Renal pelvis (tissue), 4 donors: ENCODE measurements around the gene CLDN7. TPM values are rescaled to one million over a fixed set of nuclear protein-coding genes. Genes with fewer than 3 reads are reported as not detected.

Source experiments
- DNase-seq: peaks from one replicate; pipeline ENCODE4 v3.0.0-alpha.2; 2013
- polyA plus RNA-seq, 3 donors: library from polyadenylated mRNA; unstranded; fragments of 120-200 nt; gene quantifications; one replicate each; pipeline ENCODE4 v1.2.1, GENCODE V29; 2013; ENCODE audit not compliant: insufficient read length in 3 of 3

The CLDN7 gene
- polyA plus RNA-seq, 3 donors, result 45.0 to 67.5 (median 58.4) TPM

DNA sequence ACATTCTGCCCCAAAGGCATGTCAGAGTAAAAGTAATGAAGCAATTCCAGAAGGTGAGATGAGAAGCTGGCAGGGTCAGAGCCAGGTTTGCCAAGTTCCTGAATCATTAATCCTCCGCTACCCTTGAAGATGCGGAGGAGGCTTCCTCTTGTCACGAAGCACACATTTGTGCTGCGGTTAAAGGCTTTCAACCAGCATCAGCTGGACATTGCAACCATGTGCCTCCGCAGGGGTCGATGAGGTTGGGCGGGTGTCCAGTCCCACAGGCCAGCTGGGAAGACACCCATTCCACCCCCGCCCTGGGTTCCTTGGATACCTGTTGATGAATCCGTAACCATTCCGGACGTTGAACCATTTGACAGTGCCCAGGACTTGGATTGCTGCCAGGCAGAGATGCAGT is 30.9 kb upstream of the CLDN7 start:
- no peak for DNase-seq

DNA sequence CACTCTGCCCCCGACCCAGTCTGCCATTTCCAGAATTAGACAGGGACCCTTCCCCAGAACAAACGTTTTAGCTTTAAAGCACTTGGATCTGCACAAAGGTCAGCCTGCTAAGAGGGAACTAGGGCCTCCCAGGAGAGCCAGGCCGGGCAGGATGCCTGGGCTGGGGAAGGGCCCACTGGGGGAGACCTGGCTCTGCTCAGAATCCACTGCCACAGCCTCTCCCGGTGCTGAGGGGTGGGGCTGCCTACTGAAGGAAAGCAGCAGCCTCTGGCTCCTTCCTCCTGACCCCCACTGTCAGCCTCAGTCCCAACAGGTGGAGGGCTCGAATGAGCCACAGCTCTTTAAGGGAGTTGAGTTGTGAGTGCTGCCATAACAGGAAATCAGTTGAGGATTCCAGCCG is 30.5 kb upstream of the CLDN7 start:
- DNase-seq, result no peak

DNA sequence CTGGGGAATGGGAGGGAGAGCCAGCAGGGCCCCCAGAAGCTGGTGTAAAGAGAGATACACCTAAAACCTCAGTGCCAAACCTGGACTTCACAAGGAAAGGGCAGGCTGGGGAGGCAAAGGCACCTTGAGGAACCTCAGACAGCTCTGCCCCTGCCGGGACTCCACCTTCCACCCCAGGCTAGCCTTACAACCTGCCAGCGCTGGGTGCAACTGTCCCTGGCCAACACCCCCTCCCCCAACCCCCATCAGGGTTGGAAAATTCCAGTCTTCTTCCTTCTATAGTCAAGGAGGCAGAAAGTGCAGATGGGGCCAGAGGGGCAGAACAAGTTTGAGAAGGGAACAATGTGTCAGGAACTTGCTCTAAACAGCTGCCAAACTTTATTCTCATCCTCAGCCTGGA is 29.9 kb upstream of the CLDN7 start:
- no peak for DNase-seq

DNA sequence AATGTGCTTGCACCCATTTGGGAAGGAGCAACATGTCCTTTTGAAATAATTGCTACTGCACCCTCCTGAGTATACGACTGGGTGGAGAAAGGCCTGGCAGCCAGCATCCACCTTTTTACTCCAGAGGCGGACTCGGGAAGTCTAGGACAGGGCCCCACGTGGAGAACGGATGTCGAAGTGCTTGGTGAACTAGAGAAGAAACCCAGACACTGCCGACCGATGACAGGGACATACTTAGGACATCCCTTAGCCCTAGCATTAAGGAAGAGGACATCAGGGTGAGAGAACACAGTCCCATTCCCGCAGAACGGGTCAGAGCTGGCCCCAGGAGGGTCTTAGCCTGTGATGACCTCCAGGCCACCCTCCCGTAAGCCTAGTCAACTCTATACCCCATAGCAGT is 28.4 kb upstream of the CLDN7 start:
- no peak for DNase-seq

DNA sequence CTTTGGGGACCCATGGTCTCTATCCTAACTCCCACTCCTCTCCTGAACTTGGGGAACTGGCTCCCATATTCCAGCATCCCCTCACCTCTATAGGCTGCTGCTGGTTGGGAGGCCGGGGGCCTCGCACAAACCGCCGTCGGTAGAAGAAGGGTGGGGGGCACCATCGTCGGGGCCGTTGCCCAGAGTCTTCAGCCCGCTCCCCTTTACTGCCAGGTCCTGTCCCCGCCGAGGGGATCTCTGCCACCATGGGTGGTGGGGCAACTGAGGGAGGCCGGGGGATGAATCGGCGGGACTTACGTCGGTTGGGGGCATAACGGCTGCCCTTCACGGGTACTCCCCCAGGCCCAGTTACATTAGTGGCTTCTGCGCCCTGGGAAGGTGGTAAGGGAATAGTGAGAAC is 27.9 kb upstream of the CLDN7 start:
- DNase-seq, result no peak

DNA sequence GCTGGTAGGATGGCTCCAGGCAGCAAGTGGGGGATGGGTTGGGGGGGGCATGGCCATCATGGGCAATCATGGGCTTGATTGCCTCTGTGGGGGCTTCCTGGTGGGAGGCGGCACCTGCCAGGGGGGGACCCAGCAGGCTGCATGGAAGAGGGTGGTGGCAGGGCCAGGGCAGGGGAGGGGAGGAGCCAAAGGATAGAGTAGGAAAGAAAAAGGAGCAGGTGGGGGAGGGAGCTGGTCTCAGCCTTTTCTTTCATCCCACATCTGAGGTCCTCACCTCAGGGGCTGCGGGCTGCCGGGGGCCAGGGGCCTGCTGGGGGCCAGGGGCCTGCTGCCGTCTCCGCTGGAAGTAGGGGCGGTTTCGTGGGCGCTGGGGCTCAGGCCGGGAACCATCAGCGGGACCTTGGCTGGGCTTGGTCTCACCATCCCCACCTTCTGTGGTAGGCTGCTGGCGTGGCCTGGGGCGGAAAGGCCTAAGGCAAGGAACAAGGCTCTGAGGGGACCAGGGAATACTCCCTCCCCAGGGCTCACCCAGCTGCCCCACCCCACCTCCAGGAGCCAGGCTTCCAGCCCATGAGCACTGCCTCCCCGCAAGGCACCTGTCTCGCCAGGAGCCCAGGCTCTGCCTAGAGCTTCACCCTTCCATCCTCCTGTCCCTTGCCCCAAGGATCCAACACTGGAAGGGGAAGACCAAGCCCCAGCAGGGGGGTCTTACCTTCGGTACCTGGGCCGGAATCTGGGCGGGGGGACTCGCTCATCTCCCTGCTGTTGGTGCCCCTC is 27.2 kb upstream of the CLDN7 start:
- no peak for DNase-seq

DNA sequence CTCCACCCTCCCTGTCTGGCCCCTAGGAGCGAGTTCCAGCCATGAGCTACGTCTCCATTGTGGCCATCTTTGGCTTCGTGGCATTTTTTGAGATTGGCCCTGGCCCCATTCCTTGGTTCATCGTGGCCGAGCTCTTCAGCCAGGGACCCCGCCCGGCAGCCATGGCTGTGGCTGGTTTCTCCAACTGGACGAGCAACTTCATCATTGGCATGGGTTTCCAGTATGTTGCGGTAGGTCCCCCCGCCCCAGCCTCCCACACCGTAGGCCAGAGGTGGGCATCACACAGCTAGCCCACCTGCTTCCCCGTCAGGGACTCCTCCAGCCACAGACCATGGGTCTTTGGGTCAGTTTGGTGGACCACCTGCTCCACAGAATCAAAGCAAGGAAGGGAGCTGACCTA is 23.4 kb upstream of the CLDN7 start:
- DNase-seq, result no peak

DNA sequence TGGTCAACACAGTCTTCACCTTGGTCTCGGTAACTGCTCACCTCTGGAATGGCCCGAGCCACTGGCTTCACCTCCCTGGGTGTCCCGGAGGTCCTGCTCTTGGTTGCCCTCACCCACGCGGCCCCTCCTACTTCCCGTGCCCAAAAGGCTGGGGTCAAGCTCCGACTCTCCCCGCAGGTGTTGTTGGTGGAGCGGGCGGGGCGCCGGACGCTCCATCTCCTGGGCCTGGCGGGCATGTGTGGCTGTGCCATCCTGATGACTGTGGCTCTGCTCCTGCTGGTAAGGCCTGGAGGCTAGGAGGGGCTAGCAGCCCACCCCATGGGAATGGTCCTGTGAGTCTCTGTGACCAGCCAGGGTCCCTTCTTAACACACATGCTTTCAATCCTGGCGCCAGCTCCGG is 22.6 kb upstream of the CLDN7 start:
- no peak for DNase-seq

DNA sequence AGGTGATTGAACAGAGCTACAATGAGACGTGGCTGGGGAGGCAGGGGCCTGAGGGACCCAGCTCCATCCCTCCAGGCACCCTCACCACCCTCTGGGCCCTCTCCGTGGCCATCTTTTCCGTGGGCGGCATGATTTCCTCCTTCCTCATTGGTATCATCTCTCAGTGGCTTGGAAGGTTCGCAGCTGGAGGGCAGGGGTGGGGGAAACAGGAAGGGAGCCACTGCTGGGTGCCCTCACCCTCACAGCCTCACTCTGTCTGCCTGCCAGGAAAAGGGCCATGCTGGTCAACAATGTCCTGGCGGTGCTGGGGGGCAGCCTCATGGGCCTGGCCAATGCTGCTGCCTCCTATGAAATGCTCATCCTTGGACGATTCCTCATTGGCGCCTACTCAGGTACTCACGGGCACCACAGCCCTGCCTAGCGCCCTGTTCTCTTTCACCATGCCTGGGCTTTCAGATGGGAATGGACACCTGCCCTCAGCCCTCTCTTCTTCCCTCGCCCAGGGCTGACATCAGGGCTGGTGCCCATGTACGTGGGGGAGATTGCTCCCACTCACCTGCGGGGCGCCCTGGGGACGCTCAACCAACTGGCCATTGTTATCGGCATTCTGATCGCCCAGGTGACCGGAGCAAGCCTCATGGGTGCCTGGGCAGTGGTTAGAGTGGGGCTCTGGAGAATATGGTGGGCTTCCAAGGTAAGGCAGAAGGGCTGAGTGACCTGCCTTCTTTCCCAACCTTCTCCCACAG is 21.4 kb upstream of the CLDN7 start:
- DNase-seq, result no peak

DNA sequence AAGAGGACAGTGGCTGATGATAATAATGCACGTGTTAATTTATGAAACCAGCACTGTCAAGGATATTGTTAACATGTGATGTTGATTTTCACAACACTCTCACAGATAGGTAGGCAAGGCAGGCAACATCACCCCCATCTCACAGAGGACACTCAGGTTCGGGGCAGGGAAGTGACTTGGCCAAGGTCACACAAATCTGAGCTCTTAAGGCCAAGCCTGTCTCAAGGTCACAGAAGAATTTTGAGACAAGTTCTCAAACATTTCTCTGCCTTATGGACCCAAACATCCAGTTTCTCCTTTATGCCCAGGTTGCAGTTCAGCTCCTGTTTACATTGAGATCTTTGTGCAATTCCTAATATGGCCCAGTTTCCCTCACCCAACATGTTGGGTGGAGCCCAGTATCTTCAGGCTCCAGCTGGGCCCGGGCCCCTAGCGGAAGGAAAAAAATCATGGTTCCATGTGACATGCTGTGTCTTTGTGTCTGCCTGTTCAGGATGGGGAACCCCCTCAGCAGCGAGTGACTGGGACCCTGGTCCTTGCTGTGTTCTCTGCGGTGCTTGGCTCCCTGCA is 20.6 kb upstream of the CLDN7 start:
- no peak for DNase-seq

DNA sequence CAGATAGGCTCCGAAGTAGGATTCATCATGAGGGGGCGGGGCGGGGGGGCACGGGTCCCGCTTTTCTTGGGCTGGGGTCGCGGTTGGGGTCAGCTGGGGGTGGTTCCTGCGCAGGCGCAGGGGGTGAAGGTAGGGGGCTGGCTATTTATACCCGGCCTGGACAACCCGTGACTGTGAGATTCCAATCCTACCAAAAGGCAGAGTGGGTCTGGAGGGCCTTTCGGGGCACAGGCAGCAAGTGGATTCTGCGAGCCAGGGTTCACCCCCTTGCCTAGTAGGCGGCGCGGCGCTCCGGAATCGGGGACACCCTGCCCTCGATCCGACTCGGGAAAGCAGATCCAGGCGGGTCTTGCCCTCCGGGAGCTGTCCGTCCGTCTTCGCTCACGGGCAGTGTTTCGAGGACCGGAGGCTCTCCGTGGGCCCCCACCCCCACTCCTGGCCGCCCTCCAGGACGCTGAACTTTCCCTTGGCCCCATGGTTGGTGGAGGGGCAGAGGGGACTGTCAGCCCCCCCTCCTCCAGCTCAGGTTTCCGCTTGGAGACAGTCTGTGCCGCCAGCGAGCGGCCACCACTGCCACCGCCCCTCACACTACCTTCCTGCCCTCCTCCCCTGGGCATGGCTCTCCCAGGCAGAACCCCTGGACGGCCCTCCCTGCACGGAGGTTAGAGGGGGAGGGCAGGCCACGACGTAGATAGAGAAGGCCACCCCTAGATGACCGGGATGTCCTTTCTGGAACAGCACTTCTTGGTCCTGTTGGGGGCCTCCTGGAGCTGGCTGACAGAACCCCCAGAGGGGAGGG is 19.9 kb upstream of the CLDN7 start:
- no peak for DNase-seq

DNA sequence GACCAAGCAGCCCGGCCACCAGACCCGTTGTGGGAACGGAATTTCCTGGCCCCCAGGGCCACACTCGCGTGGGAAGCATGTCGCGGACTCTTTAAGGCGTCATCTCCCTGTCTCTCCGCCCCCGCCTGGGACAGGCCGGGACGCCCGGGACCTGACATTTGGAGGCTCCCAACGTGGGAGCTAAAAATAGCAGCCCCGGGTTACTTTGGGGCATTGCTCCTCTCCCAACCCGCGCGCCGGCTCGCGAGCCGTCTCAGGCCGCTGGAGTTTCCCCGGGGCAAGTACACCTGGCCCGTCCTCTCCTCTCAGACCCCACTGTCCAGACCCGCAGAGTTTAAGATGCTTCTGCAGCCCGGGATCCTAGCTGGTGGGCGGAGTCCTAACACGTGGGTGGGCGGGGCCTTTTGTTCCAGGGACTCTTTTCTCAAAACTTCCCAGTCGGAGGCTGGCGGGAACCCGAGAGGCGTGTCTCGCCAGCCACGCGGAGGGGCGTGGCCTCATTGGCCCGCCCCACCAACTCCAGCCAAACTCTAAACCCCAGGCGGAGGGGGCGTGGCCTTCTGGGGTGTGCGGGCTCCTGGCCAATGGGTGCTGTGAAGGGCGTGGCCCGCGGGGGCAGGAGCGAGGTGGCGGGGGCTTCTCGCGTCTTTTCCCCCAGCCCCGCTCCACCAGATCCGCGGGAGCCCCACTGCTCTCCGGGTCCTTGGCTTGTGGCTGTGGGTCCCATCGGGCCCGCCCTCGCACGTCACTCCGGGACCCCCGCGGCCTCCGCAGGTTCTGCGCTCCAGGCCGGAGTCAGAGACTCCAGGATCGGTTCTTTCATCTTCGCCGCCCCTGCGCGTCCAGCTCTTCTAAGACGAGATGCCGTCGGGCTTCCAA is 19.0 kb upstream of the CLDN7 start, which contains the start of gene SLC2A4:
SLC2A4 (plus strand) TSS at position 645 of the 879 bp plus-strand sequence; CDS start at position 862, 217 bp downstream.
- DNase-seq, result peak; percentile 95

DNA sequence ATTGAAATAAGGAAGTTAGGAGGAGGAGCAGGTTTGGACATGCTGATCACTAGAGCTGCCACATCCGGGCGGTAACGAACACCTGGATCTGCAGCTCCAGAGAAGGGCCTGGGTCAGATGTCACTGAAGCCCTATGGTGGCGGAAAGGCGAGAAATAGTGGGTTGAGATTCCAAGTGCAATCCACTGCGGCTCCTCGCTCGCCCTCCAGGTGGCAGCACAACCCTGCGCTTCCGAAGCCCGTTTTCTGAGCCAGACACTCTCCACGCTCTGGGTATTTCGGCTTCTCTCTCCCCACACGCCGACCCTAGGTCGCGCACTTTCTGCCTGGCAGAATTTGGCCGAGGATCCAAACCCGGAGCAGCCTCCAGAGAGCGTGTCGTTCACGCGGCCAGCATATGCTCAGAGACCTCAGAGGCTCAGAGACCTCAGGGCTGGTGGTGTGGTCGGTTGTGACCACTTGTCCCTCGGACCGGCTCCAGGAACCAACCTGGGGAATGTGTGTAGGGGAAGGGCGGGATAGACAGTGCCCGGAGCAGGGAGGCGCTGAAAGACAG is 18.3 kb upstream of the CLDN7 start:
- peak; percentile 82 for DNase-seq

DNA sequence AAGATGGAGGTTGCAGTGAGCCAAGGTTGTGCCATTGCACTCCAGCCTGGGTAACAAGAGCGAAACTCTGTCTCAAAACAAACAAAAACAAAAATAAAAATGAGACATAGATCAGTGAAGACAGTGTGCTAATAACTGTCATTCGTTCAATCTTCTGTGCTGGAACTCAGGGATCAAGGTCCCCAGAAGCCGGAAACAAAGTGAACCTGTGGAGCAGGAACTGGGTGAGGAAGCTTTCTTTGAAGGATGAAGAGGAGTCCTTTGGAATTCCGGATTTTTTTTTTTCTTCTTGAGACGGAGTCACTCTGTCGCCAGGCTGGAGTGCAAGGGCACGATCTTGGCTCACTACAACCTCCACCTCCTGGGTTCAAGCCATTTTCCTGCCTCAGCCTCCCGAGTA is 17.2 kb upstream of the CLDN7 start:
- DNase-seq, result no peak

DNA sequence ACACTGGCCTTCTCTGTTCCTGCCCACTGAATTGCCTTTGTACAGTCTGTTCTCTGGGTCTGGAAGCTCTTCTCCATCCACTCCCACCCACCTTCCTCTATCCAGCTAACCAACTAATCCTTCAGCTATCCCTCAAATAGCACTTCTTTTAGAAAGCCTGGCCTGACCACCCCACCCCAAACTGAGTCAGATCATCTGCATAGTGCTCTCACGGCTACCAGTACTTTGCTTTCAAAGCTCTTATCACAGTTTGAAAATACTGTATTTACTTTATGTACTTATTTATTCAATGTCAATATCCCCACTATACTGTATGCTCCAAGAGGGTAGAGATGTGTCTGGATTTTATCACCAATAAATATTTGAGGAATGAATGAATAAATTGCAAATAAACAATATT is 4.5 kb upstream of the CLDN7 start:
- DNase-seq, result no peak

DNA sequence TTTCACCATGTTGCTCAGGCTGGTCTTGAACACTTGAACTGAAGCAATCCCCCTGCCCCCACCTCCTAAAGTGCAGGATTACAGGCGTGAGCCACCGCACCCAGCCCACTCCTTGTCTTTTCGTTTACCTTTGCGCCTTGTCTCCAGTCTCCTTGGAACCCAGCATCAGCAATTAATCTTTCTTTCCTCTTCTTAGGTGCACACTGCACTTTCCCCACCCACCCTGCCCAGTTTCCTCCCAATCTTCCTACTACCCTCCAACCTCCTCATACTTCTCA is 1.5 kb upstream of the CLDN7 start:
- no peak for DNase-seq

DNA sequence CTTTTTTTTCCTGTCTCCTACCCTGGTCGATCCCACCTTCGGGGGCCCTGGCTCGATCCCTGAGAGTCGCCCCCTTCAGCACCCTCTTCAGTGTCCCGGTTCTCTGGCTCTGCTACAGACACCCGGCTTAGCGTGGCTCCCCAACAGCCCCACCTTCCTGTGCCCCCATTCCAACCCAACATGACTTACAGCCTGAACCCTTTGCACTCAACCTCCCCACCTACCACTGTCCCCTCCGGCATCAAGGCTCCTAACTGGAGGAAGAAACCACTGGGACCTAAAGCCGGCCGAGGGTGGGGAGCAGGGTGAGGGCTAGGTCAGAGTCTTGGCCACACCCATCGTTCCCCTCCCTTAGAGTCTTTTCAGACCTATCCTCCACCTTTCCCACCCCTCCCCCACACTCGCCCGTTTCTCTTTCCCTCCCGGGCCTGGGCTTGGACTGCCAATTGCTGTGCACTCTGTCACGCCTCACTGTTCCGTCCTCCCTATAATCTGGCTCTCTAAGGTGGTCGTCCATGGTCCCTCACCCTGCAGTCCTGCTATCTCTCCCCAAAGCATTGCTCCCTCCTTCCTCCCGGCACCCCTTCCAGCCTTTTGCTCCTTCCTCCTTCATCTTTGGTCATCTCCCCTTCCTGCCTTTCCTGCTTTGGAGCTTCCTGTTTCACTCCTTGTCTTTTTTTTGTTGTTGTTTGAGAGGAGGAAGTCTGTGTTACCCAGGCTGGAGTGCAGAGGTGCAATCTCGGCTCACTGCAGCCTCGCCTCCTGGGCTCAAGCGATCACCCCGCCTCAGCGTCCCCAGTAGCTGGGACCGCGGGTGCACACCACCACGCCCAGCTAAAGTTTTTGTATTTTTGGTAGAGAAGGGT is 890 bp upstream of the CLDN7 start:
- peak; percentile 48 for DNase-seq

DNA sequence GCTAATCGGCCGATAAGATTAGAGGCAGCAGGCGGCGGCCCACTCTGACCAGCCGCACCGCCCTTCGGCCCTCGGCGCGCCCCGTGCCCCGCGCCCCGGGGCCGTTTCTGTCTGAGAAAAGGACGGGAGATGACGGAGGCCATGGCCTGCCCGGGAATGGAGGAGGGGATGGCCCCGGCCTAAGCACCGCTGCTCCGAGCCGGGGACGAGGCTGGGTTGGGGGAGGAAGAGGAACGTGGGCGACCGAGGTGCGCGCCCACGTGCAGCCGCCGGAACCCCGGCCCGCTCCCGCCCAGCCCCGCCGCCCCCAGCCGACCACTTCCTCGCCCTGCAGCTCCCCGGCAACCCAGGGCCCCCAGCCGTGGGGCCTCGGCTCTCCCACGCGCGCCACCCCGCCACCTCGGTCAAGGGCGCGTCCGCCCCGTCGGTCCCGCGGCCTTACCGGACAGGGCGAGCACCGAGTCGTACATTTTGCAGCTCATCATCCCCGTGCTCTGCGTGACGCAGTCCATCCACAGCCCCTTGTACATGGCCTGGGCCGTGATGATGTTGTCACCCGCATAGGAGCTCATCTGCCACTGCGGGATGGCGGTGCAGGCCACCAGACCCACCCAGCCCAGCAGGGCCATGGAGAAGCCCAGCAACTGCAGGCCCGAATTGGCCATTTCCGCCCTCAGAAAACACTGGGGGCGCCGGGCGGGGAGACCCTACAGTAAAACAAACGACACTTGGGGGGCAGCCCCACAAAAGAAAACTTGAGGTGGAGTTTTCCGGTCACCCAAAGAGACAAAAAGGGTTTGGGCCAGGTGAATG is 693 bp downstream of the CLDN7 start:
- no peak for DNase-seq
